Right atrium auricular region (tissue), 2 donors: Measurements from ENCODE around the gene ZNF148. TPM values are rescaled to one million over a fixed set of nuclear protein-coding genes. Genes with fewer than 3 reads are reported as not detected.

ENCODE experiments used
- DNase-seq: peaks from one replicate; pipeline ENCODE4 v3.0.0-alpha.2; 2019; ENCODE audit warnings: low spot score
- H3K27ac ChIP-seq, 2 donors: fragments of 200-600 bp; sonication (generic); 1 replicate in 1 of 2; 2 replicates in 1 of 2; pipeline ENCODE4 v1.5.1; 2016 to 2019
- H3K27me3 ChIP-seq, 2 donors: fragments of 200-600 bp; sonication (generic); one replicate each; pipeline versions ENCODE4 v1.5.1 to v1.6.0; 2017 to 2019
- H3K36me3 ChIP-seq: fragments of 200-600 bp; sonication (generic); one replicate; pipeline ENCODE4 v1.5.1; 2016
- H3K4me1 ChIP-seq, 2 donors: fragments of 200-600 bp; sonication (generic); one replicate each; pipeline versions ENCODE4 v1.5.1 to v1.6.0; 2017 to 2019
- H3K4me3 ChIP-seq, 2 donors: fragments of 200-600 bp; sonication (generic); 1 replicate in 1 of 2; 2 replicates in 1 of 2; pipeline ENCODE4 v1.5.1; 2017 to 2019; ENCODE audit warnings: mild to moderate bottlenecking in 1 of 2, moderate library complexity in 1 of 2
- H3K9me3 ChIP-seq, 2 donors: fragments of 200-600 bp; sonication (generic); one replicate each; pipeline ENCODE4 v1.5.1; 2019
- CTCF ChIP-seq, 2 donors: fragments of 200-600 bp; sonication (generic); IDR thresholded peaks; one replicate each; pipeline ENCODE4 v1.5.1; 2019; ENCODE audit warnings: antibody characterized with exemption in 2 of 2
- total RNA-seq, 2 donors: library from RNA; depleted of rRNA; stranded (reverse); fragments of >200 nt; gene quantifications; one replicate each; pipeline ENCODE4 v1.1.0, GENCODE V29; 2016

Gene ZNF148
- total RNA-seq, 2 donors from 2014 or later: 21.3 to 24.3 TPM

- no peaks in the 10 kb centered on the region for H3K9me3 ChIP-seq
- no peak overlapping the region for H3K27ac ChIP-seq
- TF ChIP-seq CTCF (IDR thresholded peaks at IDR 0.05): no peak
- H3K4me1 ChIP-seq: no peaks in the 10 kb centered on the region
- no peaks in the 10 kb centered on the region for H3K27me3 ChIP-seq
- no peaks in the 10 kb centered on the region for H3K36me3 ChIP-seq
- DNase-seq: no peak
- no peak overlapping the region for H3K4me3 ChIP-seq
These were observed 114.1 kb downstream of the ZNF148 start for GRCh38 chr3:125261031-125261430.

GRCh38 chr3:125260158-125260557 is 115.0 kb downstream of the ZNF148 start:
- no peak for TF ChIP-seq CTCF (IDR thresholded peaks at IDR 0.05)
- Histone ChIP-seq H3K4me1 (no peaks in the 10 kb centered on the region), H3K9me3 (no peaks in the 10 kb centered on the region), H3K4me3 (no peak overlapping the region), H3K36me3 (no peaks in the 10 kb centered on the region), H3K27me3 (no peaks in the 10 kb centered on the region), H3K27ac (no peak overlapping the region)
- DNase-seq: no peak

DNA sequence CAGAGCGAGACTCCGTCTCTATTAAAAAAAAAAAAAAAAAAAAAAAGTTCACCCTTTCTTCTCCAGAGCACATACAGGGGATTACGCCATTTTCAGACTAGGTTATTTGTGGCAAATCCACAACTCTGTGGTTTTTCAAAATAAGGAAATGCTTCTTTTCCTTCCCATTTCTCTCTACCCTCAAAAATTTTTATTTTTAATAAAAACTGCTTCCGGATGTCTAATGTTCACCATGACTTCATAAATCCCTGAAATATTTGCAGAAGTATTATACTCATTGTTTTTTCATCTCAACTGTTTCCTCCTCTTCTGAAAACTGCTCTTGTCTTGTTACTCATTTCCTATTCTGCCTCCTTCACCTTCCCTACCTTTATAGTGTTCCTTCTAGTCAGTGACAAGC is 117.6 kb downstream of the ZNF148 start:
- no peak for TF ChIP-seq CTCF (IDR thresholded peaks at IDR 0.05)
- Histone ChIP-seq H3K9me3 (no peaks in the 10 kb centered on the region), H3K36me3 (no peaks in the 10 kb centered on the region), H3K4me1 (no peaks in the 10 kb centered on the region), H3K27ac (no peak overlapping the region), H3K4me3 (no peak overlapping the region), H3K27me3 (no peaks in the 10 kb centered on the region)
- no peak for DNase-seq

- H3K27ac ChIP-seq: no peak overlapping the region
- H3K4me3 ChIP-seq: no peak overlapping the region
- no peak for DNase-seq
- H3K27me3 ChIP-seq: no peaks in the 10 kb centered on the region
- TF ChIP-seq CTCF (IDR thresholded peaks at IDR 0.05): no peak
- H3K36me3 ChIP-seq: no peaks in the 10 kb centered on the region
- no peaks in the 10 kb centered on the region for H3K4me1 ChIP-seq
- H3K9me3 ChIP-seq: no peaks in the 10 kb centered on the region
These were observed 118.5 kb downstream of the ZNF148 start for GRCh38 chr3:125256675-125257074.

DNA sequence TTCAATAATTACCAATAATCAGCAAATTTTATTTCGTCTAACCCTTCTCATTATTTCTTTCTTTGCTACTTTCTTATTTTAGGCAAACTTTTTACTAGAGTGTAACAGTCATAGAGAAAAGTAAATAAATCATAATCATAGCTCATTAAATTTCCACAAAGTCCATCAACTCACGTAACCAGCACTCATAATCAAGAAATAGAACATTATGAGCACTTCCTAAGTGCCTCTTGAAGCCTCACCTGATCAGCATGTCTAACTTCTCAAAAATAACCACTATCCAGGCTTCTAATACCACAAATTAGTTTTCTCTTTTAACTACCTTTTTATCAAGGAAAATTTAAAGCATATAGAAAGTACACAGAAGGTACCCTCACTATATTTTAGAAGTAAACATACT is 124.2 kb downstream of the ZNF148 start:
- TF ChIP-seq CTCF (IDR thresholded peaks at IDR 0.05): no peak
- no peaks in the 10 kb centered on the region for H3K9me3 ChIP-seq
- no peak for DNase-seq
- no peak overlapping the region for H3K4me3 ChIP-seq
- no peak overlapping the region for H3K27ac ChIP-seq
- no peaks in the 10 kb centered on the region for H3K36me3 ChIP-seq
- H3K4me1 ChIP-seq: no peaks in the 10 kb centered on the region
- H3K27me3 ChIP-seq: no peaks in the 10 kb centered on the region

DNA sequence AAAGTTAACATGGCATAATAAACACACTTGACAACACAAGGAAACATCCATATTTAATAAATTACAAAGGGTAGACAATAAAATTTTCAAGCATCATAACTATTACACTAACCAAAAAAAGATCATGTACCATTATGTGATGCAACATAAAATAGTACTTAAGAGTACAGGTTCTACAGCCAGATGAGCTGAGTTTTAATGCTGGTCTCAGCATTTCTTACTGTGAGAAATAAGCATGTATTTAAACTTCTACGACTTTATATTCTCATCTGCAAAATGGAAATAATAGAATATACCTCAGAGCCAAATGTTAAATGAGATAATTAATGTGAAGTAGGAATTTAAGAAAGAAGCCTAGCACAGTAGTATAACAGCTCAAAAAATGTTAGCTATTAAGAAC is 128.9 kb downstream of the ZNF148 start:
- Histone ChIP-seq H3K4me1 (no peaks in the 10 kb centered on the region), H3K4me3 (no peak overlapping the region), H3K27ac (no peak overlapping the region), H3K36me3 (no peaks in the 10 kb centered on the region), H3K27me3 (no peaks in the 10 kb centered on the region), H3K9me3 (no peaks in the 10 kb centered on the region)
- no peak for DNase-seq
- no peak for TF ChIP-seq CTCF (IDR thresholded peaks at IDR 0.05)
